SK-N-SH treated with all-trans-retinoic acid at 6 μM for 48 hours (cell line): ENCODE measurements around the gene LRRC4C.

Experiments used
- ATAC-seq: fragments of 200-7000 bp; cut with Tn5 transposase; 3 replicates; pipeline ENCODE4 v1.9.1; 2020; ENCODE audit warnings: mild to moderate bottlenecking, moderate library complexity
- BACH2 ChIP-seq: fragments of 250-450 bp; sonication (Bioruptor Pico); IDR thresholded peaks from 2 replicates; pipeline ENCODE4 v1.9.0; 2021; ENCODE audit warnings: mild to moderate bottlenecking, borderline replicate concordance
- CSDC2 ChIP-seq: fragments of 250-450 bp; sonication (Bioruptor Pico); IDR thresholded peaks from 2 replicates; pipeline ENCODE4 v1.5.0; 2020; ENCODE audit warnings: mild to moderate bottlenecking, moderate library complexity
- ESRRG ChIP-seq: fragments of 250-450 bp; sonication (Bioruptor Pico); IDR thresholded peaks from 2 replicates; pipeline ENCODE4 v1.6.1; 2021; ENCODE audit warnings: mild to moderate bottlenecking
- GLIS3 ChIP-seq: fragments of 250-450 bp; sonication (Bioruptor Pico); IDR thresholded peaks from 2 replicates; pipeline ENCODE4 v1.5.0; 2020; ENCODE audit warnings: mild to moderate bottlenecking, moderate library complexity
- ISL1 ChIP-seq: fragments of 250-450 bp; sonication (Bioruptor Pico); IDR thresholded peaks from 2 replicates; pipeline ENCODE4 v2.1.2; 2022; ENCODE audit warnings: mild to moderate bottlenecking, moderate library complexity
- PPARA ChIP-seq: fragments of 250-450 bp; sonication (Bioruptor Pico); IDR thresholded peaks from 2 replicates; pipeline ENCODE4 v1.5.0; 2020; ENCODE audit warnings: mild to moderate bottlenecking, borderline replicate concordance
- RARB ChIP-seq: fragments of 250-450 bp; sonication (Bioruptor Pico); IDR thresholded peaks from 2 replicates; pipeline ENCODE4 v1.8.0; 2021; ENCODE audit warnings: mild to moderate bottlenecking, moderate library complexity
- SNAI2 ChIP-seq: fragments of 250-450 bp; sonication (Bioruptor Pico); IDR thresholded peaks from 2 replicates; pipeline ENCODE4 v1.5.0; 2020; ENCODE audit warnings: mild to moderate bottlenecking, moderate library complexity
- TCF4 ChIP-seq: fragments of 250-450 bp; sonication (Bioruptor Pico); IDR thresholded peaks from 2 replicates; pipeline ENCODE4 v1.8.0; 2021; ENCODE audit warnings: mild to moderate bottlenecking, moderate library complexity, borderline replicate concordance
- TOX ChIP-seq: fragments of 250-450 bp; sonication (Bioruptor Pico); IDR thresholded peaks from 2 replicates; pipeline ENCODE4 v1.8.0; 2021; ENCODE audit warnings: mild to moderate bottlenecking, moderate library complexity, borderline replicate concordance
- ZC3H10 ChIP-seq: fragments of 250-450 bp; sonication (Bioruptor Pico); IDR thresholded peaks from 2 replicates; pipeline ENCODE4 v1.5.1; 2021; ENCODE audit warnings: mild to moderate bottlenecking, moderate library complexity
- ZFP3 ChIP-seq: fragments of 250-450 bp; sonication (Bioruptor Pico); IDR thresholded peaks from 2 replicates; pipeline ENCODE4 v1.5.0; 2020; ENCODE audit warnings: mild to moderate bottlenecking, moderate library complexity
- ZFP30 ChIP-seq: fragments of 450-650 bp; formaldehyde crosslinking; IDR thresholded peaks from 2 replicates; pipeline ENCODE4 v1.5.0; 2022; ENCODE audit warnings: mild to moderate bottlenecking, moderate library complexity
- ZNF565 ChIP-seq: fragments of 450-650 bp; formaldehyde crosslinking; conservative IDR thresholded peaks from 2 replicates; pipeline ENCODE4 v1.5.0; 2020; ENCODE audit warnings: low read depth, mild to moderate bottlenecking, moderate library complexity
- ZNF70 ChIP-seq: fragments of 450-650 bp; formaldehyde crosslinking; IDR thresholded peaks from 2 replicates; pipeline ENCODE4 v1.5.0; 2020; ENCODE audit warnings: mild to moderate bottlenecking, moderate library complexity
- TF ChIP-seq, protein P1 (sequence below): fragments of 250-450 bp; sonication (Bioruptor Pico); IDR thresholded peaks from 2 replicates; pipeline ENCODE4 v1.5.1; 2020; ENCODE audit warnings: low read depth, mild to moderate bottlenecking, moderate library complexity
- TF ChIP-seq, protein P2 (sequence below): fragments of 250-450 bp; sonication (Bioruptor Pico); IDR thresholded peaks from 2 replicates; pipeline ENCODE4 v1.8.0; 2020; ENCODE audit warnings: mild to moderate bottlenecking, moderate library complexity, borderline replicate concordance
- TF ChIP-seq, protein P3 (sequence below): fragments of 250-450 bp; sonication (Bioruptor Pico); IDR thresholded peaks from 2 replicates; pipeline ENCODE4 v1.5.1; 2021; ENCODE audit warnings: mild to moderate bottlenecking, moderate library complexity
- TF ChIP-seq, protein P4 (sequence below): fragments of 250-450 bp; sonication (Bioruptor Pico); IDR thresholded peaks from 2 replicates; pipeline ENCODE4 v1.5.0; 2020; ENCODE audit warnings: mild to moderate bottlenecking, moderate library complexity
- TF ChIP-seq, protein P5 (sequence below): fragments of 250-450 bp; sonication (Bioruptor Pico); IDR thresholded peaks from 2 replicates; pipeline ENCODE4 v1.8.0; 2021; ENCODE audit warnings: low read depth, mild to moderate bottlenecking, moderate library complexity, borderline replicate concordance

LRRC4C gene

GRCh38 chr11:40119661-40120060 is 1339.8 kb downstream of the LRRC4C start:
- ATAC-seq, result no peak
- TF ChIP-seq ESRRG (CRISPR knock-in tag) (no peak), TCF4 (CRISPR knock-in tag) (no peak), ZNF70 (CRISPR knock-in tag) (no peak), ISL1 (no peak), RARB (CRISPR knock-in tag) (no peak), GLIS3 (CRISPR knock-in tag) (no peak), SNAI2 (no peak), ZC3H10 (no peak), ZNF565 (CRISPR knock-in tag) (no peak), PPARA (CRISPR knock-in tag) (no peak), TOX (CRISPR knock-in tag) (no peak), CSDC2 (CRISPR knock-in tag) (no peak)
- TF ChIP-seq, protein P1, sequence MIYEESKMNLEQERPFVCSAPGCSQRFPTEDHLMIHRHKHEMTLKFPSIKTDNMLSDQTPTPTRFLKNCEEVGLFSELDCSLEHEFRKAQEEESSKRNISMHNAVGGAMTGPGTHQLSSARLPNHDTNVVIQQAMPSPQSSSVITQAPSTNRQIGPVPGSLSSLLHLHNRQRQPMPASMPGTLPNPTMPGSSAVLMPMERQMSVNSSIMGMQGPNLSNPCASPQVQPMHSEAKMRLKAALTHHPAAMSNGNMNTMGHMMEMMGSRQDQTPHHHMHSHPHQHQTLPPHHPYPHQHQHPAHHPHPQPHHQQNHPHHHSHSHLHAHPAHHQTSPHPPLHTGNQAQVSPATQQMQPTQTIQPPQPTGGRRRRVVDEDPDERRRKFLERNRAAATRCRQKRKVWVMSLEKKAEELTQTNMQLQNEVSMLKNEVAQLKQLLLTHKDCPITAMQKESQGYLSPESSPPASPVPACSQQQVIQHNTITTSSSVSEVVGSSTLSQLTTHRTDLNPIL (CRISPR knock-in tag), result no peak
- TF ChIP-seq, protein P2, sequence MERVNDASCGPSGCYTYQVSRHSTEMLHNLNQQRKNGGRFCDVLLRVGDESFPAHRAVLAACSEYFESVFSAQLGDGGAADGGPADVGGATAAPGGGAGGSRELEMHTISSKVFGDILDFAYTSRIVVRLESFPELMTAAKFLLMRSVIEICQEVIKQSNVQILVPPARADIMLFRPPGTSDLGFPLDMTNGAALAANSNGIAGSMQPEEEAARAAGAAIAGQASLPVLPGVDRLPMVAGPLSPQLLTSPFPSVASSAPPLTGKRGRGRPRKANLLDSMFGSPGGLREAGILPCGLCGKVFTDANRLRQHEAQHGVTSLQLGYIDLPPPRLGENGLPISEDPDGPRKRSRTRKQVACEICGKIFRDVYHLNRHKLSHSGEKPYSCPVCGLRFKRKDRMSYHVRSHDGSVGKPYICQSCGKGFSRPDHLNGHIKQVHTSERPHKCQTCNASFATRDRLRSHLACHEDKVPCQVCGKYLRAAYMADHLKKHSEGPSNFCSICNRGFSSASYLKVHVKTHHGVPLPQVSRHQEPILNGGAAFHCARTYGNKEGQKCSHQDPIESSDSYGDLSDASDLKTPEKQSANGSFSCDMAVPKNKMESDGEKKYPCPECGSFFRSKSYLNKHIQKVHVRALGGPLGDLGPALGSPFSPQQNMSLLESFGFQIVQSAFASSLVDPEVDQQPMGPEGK, result no peak
- TF ChIP-seq, protein P3, sequence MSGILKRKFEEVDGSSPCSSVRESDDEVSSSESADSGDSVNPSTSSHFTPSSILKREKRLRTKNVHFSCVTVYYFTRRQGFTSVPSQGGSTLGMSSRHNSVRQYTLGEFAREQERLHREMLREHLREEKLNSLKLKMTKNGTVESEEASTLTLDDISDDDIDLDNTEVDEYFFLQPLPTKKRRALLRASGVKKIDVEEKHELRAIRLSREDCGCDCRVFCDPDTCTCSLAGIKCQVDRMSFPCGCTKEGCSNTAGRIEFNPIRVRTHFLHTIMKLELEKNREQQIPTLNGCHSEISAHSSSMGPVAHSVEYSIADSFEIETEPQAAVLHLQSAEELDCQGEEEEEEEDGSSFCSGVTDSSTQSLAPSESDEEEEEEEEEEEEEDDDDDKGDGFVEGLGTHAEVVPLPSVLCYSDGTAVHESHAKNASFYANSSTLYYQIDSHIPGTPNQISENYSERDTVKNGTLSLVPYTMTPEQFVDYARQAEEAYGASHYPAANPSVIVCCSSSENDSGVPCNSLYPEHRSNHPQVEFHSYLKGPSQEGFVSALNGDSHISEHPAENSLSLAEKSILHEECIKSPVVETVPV, result no peak
- TF ChIP-seq, protein P4, sequence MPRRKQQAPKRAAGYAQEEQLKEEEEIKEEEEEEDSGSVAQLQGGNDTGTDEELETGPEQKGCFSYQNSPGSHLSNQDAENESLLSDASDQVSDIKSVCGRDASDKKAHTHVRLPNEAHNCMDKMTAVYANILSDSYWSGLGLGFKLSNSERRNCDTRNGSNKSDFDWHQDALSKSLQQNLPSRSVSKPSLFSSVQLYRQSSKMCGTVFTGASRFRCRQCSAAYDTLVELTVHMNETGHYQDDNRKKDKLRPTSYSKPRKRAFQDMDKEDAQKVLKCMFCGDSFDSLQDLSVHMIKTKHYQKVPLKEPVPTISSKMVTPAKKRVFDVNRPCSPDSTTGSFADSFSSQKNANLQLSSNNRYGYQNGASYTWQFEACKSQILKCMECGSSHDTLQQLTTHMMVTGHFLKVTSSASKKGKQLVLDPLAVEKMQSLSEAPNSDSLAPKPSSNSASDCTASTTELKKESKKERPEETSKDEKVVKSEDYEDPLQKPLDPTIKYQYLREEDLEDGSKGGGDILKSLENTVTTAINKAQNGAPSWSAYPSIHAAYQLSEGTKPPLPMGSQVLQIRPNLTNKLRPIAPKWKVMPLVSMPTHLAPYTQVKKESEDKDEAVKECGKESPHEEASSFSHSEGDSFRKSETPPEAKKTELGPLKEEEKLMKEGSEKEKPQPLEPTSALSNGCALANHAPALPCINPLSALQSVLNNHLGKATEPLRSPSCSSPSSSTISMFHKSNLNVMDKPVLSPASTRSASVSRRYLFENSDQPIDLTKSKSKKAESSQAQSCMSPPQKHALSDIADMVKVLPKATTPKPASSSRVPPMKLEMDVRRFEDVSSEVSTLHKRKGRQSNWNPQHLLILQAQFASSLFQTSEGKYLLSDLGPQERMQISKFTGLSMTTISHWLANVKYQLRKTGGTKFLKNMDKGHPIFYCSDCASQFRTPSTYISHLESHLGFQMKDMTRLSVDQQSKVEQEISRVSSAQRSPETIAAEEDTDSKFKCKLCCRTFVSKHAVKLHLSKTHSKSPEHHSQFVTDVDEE, result no peak
- TF ChIP-seq, protein P5, sequence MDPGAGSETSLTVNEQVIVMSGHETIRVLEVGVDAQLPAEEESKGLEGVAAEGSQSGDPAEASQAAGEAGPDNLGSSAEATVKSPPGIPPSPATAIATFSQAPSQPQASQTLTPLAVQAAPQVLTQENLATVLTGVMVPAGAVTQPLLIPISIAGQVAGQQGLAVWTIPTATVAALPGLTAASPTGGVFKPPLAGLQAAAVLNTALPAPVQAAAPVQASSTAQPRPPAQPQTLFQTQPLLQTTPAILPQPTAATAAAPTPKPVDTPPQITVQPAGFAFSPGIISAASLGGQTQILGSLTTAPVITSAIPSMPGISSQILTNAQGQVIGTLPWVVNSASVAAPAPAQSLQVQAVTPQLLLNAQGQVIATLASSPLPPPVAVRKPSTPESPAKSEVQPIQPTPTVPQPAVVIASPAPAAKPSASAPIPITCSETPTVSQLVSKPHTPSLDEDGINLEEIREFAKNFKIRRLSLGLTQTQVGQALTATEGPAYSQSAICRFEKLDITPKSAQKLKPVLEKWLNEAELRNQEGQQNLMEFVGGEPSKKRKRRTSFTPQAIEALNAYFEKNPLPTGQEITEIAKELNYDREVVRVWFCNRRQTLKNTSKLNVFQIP, result no peak
- TF ChIP-seq, all 23 proteins: peak for 0

- ATAC-seq, result no peak
- TF ChIP-seq, protein P1 (CRISPR knock-in tag), result no peak
- TF ChIP-seq RARB (CRISPR knock-in tag), result no peak
- no peak for TF ChIP-seq ESRRG (CRISPR knock-in tag)
- no peak for TF ChIP-seq SNAI2
- TF ChIP-seq GLIS3 (CRISPR knock-in tag), result no peak
- no peak for TF ChIP-seq PPARA (CRISPR knock-in tag)
- no peak for TF ChIP-seq TCF4 (CRISPR knock-in tag)
These were observed 1340.7 kb downstream of the LRRC4C start for GRCh38 chr11:40118780-40119179.

- no peak for ATAC-seq
- TF ChIP-seq ZFP3, result no peak
- no peak for TF ChIP-seq ZC3H10
- no peak for TF ChIP-seq GLIS3 (CRISPR knock-in tag)
- no peak for TF ChIP-seq PPARA (CRISPR knock-in tag)
- TF ChIP-seq ESRRG (CRISPR knock-in tag), result no peak
- no peak for TF ChIP-seq BACH2 (CRISPR knock-in tag)
- TF ChIP-seq RARB (CRISPR knock-in tag), result no peak
- TF ChIP-seq SNAI2, result no peak
- no peak for TF ChIP-seq ZNF70 (CRISPR knock-in tag)
- TF ChIP-seq, protein P4, result no peak
- TF ChIP-seq, protein P5, result no peak
- TF ChIP-seq ZFP30 (CRISPR knock-in tag), result no peak
These were observed 1341.4 kb downstream of the LRRC4C start for GRCh38 chr11:40118026-40118425.
